Measurements from ENCODE around the gene EXOC6B.
"Not testable (repeated sequence)": the region's sequence is repeated elsewhere in the genome, so short reads cannot be mapped to it uniquely, and the experiment has no call there.

Gene EXOC6B

GRCh38 chr2:72574886-72575285 lies 250.9 kb downstream of the EXOC6B start:
- TF ChIP-seq ZFX (IDR thresholded peaks at IDR 0.05; ENCODE audit: borderline replicate concordance) (no peak), CTCF (IDR thresholded peaks at IDR 0.05) (no peak)
- H3K27ac ChIP-seq: no peak overlapping the region

GRCh38 chr2:72573232-72573631 lies 252.6 kb downstream of the EXOC6B start:
- no peak for TF ChIP-seq CTCF (IDR thresholded peaks at IDR 0.05)
- H3K27ac ChIP-seq: no peak overlapping the region

- no peak for TF ChIP-seq ZFX (IDR thresholded peaks at IDR 0.05; ENCODE audit: borderline replicate concordance)
- TF ChIP-seq CTCF (IDR thresholded peaks at IDR 0.05): no peak
- no peak overlapping the region for H3K27ac ChIP-seq
Measured at GRCh38 chr2:72572501-72572900, 253.3 kb downstream of the EXOC6B start.

- no peak overlapping the region for H3K27ac ChIP-seq
- TF ChIP-seq ZFX (IDR thresholded peaks at IDR 0.05; ENCODE audit: borderline replicate concordance) (no peak), CTCF (IDR thresholded peaks at IDR 0.05) (no peak)
Measured at GRCh38 chr2:72570413-72570812, 255.4 kb downstream of the EXOC6B start.

GRCh38 chr2:72562451-72563153 lies 263.2 kb downstream of the EXOC6B start:
- no peak for TF ChIP-seq ZFX (IDR thresholded peaks at IDR 0.05; ENCODE audit: borderline replicate concordance)
- TF ChIP-seq CTCF (IDR thresholded peaks at IDR 0.05): no peak
- H3K27ac ChIP-seq: no peak overlapping the region

GRCh38 chr2:72561621-72562318 lies 264.1 kb downstream of the EXOC6B start:
- no peak overlapping the region for H3K27ac ChIP-seq
- TF ChIP-seq CTCF (IDR thresholded peaks at IDR 0.05): no peak
- no peak for TF ChIP-seq ZFX (IDR thresholded peaks at IDR 0.05; ENCODE audit: borderline replicate concordance)

- TF ChIP-seq CTCF (IDR thresholded peaks at IDR 0.05): no peak
- no peak for TF ChIP-seq ZFX (IDR thresholded peaks at IDR 0.05; ENCODE audit: borderline replicate concordance)
- H3K27ac ChIP-seq: no peak overlapping the region
Measured at GRCh38 chr2:72555943-72556342, 269.9 kb downstream of the EXOC6B start.

GRCh38 chr2:72555363-72555762 lies 270.5 kb downstream of the EXOC6B start:
- not testable (repeated sequence) for H3K27ac ChIP-seq

- not testable (repeated sequence) for H3K27ac ChIP-seq
Measured at GRCh38 chr2:72554910-72555309, 270.9 kb downstream of the EXOC6B start.
